ENCODE results near the gene ECT2L. TPM values are rescaled to one million over a fixed set of nuclear protein-coding genes. Genes with fewer than 3 reads are reported as not detected.

Gene ECT2L
- under 1 TPM in 1 of 5 donors, not detected in 4; 0.18 TPM for total RNA-seq
- under 1 TPM in 1 of 3 donors, not detected in 2; 0.08 TPM for polyA plus RNA-seq
- long read RNA-seq, donor 1 = 0 reads
- long read RNA-seq, donor 2, partial matches to known transcripts = 10 of 10 reads
- long read RNA-seq, donor 2, other reads (novel, unspliced or antisense) = 0 of 10 reads
- long read RNA-seq, donor 3 = 0 reads
- long read RNA-seq, donor 4 = 0 reads
- long read RNA-seq, donor 5, partial matches to known transcripts = 6 of 6 reads
- long read RNA-seq, donor 5, other reads (novel, unspliced or antisense) = 0 of 6 reads
- long read RNA-seq, donor 6 = 0 reads
- long read RNA-seq, donor 7 = 0 reads
- long read RNA-seq, donor 8 = 0 reads
- long read RNA-seq, donor 9, partial matches to known transcripts = 13 of 13 reads
- long read RNA-seq, donor 9, other reads (novel, unspliced or antisense) = 0 of 13 reads
- long read RNA-seq, donor 10 = 0 reads

GRCh38 chr6:138795809-138796603, at the start of gene ECT2L:
Gene ECT2L (plus strand): TSS chr6:138796087. CDS start chr6:138813275, 17,188 bp downstream.
- Histone ChIP-seq H3K4me1 (peaks cover 0 to 13% (median 10%) of the 10 kb centered on the region in 4 donors), H3K36me3 (peaks cover 5 to 21% (median 17%) of the 10 kb centered on the region in 4 donors), H3K27ac (peak within 1 kb of the TSS; percentile 39 to 71 (median 49)), H3K27me3 (peaks cover 0 to 7% (median 0%) of the 10 kb centered on the region in 3 donors), H3K9me3 (no peaks in the 10 kb centered on the region), H3K4me3 (peak within 1 kb of the TSS; percentile 32 to 43 (median 42))
- WGBS, 5 donors = 11 to 15% (median 14%) methylated on average over 30 to 50 of the region's 50 CpGs
- TF ChIP-seq CTCF (IDR thresholded peaks at IDR 0.05) (no peak), POLR2A (IDR thresholded peaks at IDR 0.05) (no peak), EP300 (IDR thresholded peaks at IDR 0.05) (no peak), POLR2AphosphoS5 (IDR thresholded peaks at IDR 0.05) (no peak)
- peak; percentile 60 to 93 for DNase-seq
- intact Hi-C loops (cut with DNase I; ENCODE audit: low total_unique reads) = no loop called here

- H3K4me1 ChIP-seq = no peaks in the 10 kb centered on the region
- intact Hi-C loops (cut with DNase I; ENCODE audit: low total_unique reads) = no loop called here
- H3K27ac ChIP-seq = no peak overlapping the region
- no peaks in the 10 kb centered on the region for H3K36me3 ChIP-seq
- TF ChIP-seq EP300 (IDR thresholded peaks at IDR 0.05) (no peak), CTCF (IDR thresholded peaks at IDR 0.05) (no peak), POLR2AphosphoS5 (IDR thresholded peaks at IDR 0.05) (no peak), POLR2A (IDR thresholded peaks at IDR 0.05) (no peak)
- no peak overlapping the region for H3K4me3 ChIP-seq
- no peaks in the 10 kb centered on the region for H3K27me3 ChIP-seq
- 87 to 94% (median 92%) methylated on average over 4 of the region's 4 CpGs for WGBS, 5 donors
- no peak for DNase-seq
- H3K9me3 ChIP-seq = no peaks in the 10 kb centered on the region
These were observed 43.9 kb upstream of the ECT2L start for GRCh38 chr6:138752017-138752416.

- no peaks in the 10 kb centered on the region for H3K27me3 ChIP-seq
- intact Hi-C loops (cut with DNase I; ENCODE audit: low total_unique reads) = no loop called here
- H3K4me3 ChIP-seq = no peak overlapping the region
- WGBS, 5 donors = 70 to 79% (median 72%) methylated on average over 4 of the region's 4 CpGs
- peak in 1 of 2 donors; percentile 32 for DNase-seq
- H3K9me3 ChIP-seq = no peaks in the 10 kb centered on the region
- TF ChIP-seq POLR2A (IDR thresholded peaks at IDR 0.05) (no peak), POLR2AphosphoS5 (IDR thresholded peaks at IDR 0.05) (no peak), EP300 (IDR thresholded peaks at IDR 0.05) (no peak), CTCF (IDR thresholded peaks at IDR 0.05) (no peak)
- no peaks in the 10 kb centered on the region for H3K36me3 ChIP-seq
- H3K4me1 ChIP-seq = no peaks in the 10 kb centered on the region
- H3K27ac ChIP-seq = no peak overlapping the region
These were observed 38.8 kb upstream of the ECT2L start for GRCh38 chr6:138757136-138757535.

GRCh38 chr6:138765896-138766655, 29.8 kb upstream of the ECT2L start:
- no peaks in the 10 kb centered on the region for H3K4me1 ChIP-seq
- intact Hi-C loops (cut with DNase I; ENCODE audit: low total_unique reads) = loop anchor here (10.0 kb wide), 1 partner anchor 341 kb away; no protein-coding TSS in a partner anchor
- 86 to 95% (median 92%) methylated on average over 3 of the region's 3 CpGs for WGBS, 5 donors
- no peak overlapping the region for H3K27ac ChIP-seq
- H3K4me3 ChIP-seq = no peak overlapping the region
- H3K36me3 ChIP-seq = no peaks in the 10 kb centered on the region
- peak in 1 of 2 donors; percentile 57 for DNase-seq
- TF ChIP-seq POLR2A (IDR thresholded peaks at IDR 0.05) (no peak), CTCF (IDR thresholded peaks at IDR 0.05) (peak in 5 of 7 experiments; percentile 54 to 73 (median 62)), POLR2AphosphoS5 (IDR thresholded peaks at IDR 0.05) (no peak), EP300 (IDR thresholded peaks at IDR 0.05) (no peak)
- H3K9me3 ChIP-seq = no peaks in the 10 kb centered on the region
- no peaks in the 10 kb centered on the region for H3K27me3 ChIP-seq
